ENCODE data around the gene USP31. TPM values are rescaled to one million over a fixed set of nuclear protein-coding genes. Genes with fewer than 3 reads are reported as not detected.

USP31 gene
- total and polyA plus RNA-seq, 2 of the 13 experiments (the other 11 are each of a cell fraction or from before 2014, with no cell fraction given), result 22.5 to 23.3 TPM

- TF ChIP-seq TIGD3 (CRISPR knock-in tag; IDR thresholded peaks at IDR 0.05; ENCODE audit: borderline replicate concordance) (no peak), ZNF879 (CRISPR knock-in tag; IDR thresholded peaks at IDR 0.05) (no peak), XRCC5 (optimal IDR thresholded peaks at IDR 0.05; ENCODE audit: low read length) (no peak), NAIF1 (CRISPR knock-in tag; IDR thresholded peaks at IDR 0.05; ENCODE audit: borderline replicate concordance) (no peak), THAP11 (CRISPR knock-in tag; IDR thresholded peaks at IDR 0.05) (no peak), ZNF768 (CRISPR knock-in tag; IDR thresholded peaks at IDR 0.05) (no peak), DMTF1 (CRISPR knock-in tag; IDR thresholded peaks at IDR 0.05) (no peak), ZNF558 (CRISPR knock-in tag; IDR thresholded peaks at IDR 0.05; ENCODE audit: borderline replicate concordance) (no peak), ARHGAP35 (CRISPR knock-in tag; IDR thresholded peaks at IDR 0.05; ENCODE audit: borderline replicate concordance) (no peak), MIXL1 (CRISPR knock-in tag; IDR thresholded peaks at IDR 0.05) (no peak)
Observed at GRCh38 chr16:23081675-23082119, 67.6 kb downstream of the USP31 start (continued).

- Histone ChIP-seq H3K36me3 (replicated peaks in 1 of 2; ENCODE audit: control insufficient read depth in 1 of 2, insufficient read depth in 2 of 2, low read length in 2 of 2) (peaks cover 31 to 91% of the 10 kb centered on the region in 2 experiments), H3K9me3 (ENCODE audit: low read length) (no peaks in the 10 kb centered on the region), H3K4me1 (ENCODE audit: insufficient read depth, low read length) (no peaks in the 10 kb centered on the region), H3K27ac (ENCODE audit: extremely low read length, insufficient read depth, low read length) (no peak overlapping the region), H3K79me2 (ENCODE audit: insufficient read depth, low read length) (no peaks in the 10 kb centered on the region), H3K27me3 (ENCODE audit: control insufficient read depth in 1 of 2, insufficient read depth in 2 of 2, low read length in 2 of 2) (no peaks in the 10 kb centered on the region), H3K4me2 (ENCODE audit: low read depth, low read length) (no peak overlapping the region), H3K9ac (ENCODE audit: insufficient read depth, low read depth, low read length) (no peak overlapping the region), H3K4me3 (replicated peaks in 1 of 3; ENCODE audit: insufficient read depth in 1 of 3, low read depth in 2 of 3, low read length in 3 of 3) (no peak overlapping the region), H2AFZ (ENCODE audit: low read length) (no peak overlapping the region), H4K20me1 (ENCODE audit: insufficient read depth, low read length) (no peaks in the 10 kb centered on the region)
- ATAC-seq (no peak), FAIRE-seq (no peak), DNase-seq (ENCODE audit: low spot score) (no peak)
- in situ Hi-C loops (cut with HindIII; ENCODE audit: extremely low pct_ligation_motif_present, low pct_unique_long_range_greater_than_20kb), result loop anchor here (10.0 kb wide), 1 partner anchor 64 kb away; the partner anchor contains the start of gene USP31
- POLR2A ChIA-PET, result no interaction called here
- intact Hi-C loops (cut with micrococcal nuclease; ENCODE audit: unreplicated experiment), result loop anchor here (10.0 kb wide), 1 partner anchor 354 kb away; no protein-coding TSS in a partner anchor
- no TSS peak for BruUV-seq (replicated peaks)
- 89% methylated on average over 3 of the region's 3 CpGs for WGBS (ENCODE audit: low lambda C conversion rate)
- CTCF ChIA-PET (ENCODE audit: low intra/inter-chr PET ratio, low total read pairs), result no interaction called here
- peak; percentile 71; the same call in 1 of the 2 replicates for TF ChIP-seq ATF7 (IDR thresholded peaks at IDR 0.05)
- TF ChIP-seq ATF7 (CRISPR knock-in tag; IDR thresholded peaks at IDR 0.05), result no peak
- TF ChIP-seq FOXO1 (CRISPR knock-in tag; IDR thresholded peaks at IDR 0.05), result no peak
Observed at GRCh38 chr16:23080747-23081146, 68.5 kb downstream of the USP31 start.

Data from HepG2 (cell line).